ENCODE measurements around the gene PLEKHM3. TPM values are rescaled to one million over a fixed set of nuclear protein-coding genes. Genes with fewer than 3 reads are reported as not detected.
"Not testable (repeated sequence)": the region's sequence is repeated elsewhere in the genome, so short reads cannot be mapped to it uniquely, and the experiment has no call there.

The PLEKHM3 gene
- total RNA-seq, 1 donor: 13.8 TPM

GRCh38 chr2:207952564-207953345, 72.6 kb downstream of the PLEKHM3 start:
- no peak for TF ChIP-seq CTCF (IDR thresholded peaks at IDR 0.05; ENCODE audit: insufficient read depth, low read depth, low read length)
- DNase-seq (ENCODE audit: low read depth): no peak
- H3K4me3 ChIP-seq (ENCODE audit: low read depth, low read length): no peak overlapping the region

DNA sequence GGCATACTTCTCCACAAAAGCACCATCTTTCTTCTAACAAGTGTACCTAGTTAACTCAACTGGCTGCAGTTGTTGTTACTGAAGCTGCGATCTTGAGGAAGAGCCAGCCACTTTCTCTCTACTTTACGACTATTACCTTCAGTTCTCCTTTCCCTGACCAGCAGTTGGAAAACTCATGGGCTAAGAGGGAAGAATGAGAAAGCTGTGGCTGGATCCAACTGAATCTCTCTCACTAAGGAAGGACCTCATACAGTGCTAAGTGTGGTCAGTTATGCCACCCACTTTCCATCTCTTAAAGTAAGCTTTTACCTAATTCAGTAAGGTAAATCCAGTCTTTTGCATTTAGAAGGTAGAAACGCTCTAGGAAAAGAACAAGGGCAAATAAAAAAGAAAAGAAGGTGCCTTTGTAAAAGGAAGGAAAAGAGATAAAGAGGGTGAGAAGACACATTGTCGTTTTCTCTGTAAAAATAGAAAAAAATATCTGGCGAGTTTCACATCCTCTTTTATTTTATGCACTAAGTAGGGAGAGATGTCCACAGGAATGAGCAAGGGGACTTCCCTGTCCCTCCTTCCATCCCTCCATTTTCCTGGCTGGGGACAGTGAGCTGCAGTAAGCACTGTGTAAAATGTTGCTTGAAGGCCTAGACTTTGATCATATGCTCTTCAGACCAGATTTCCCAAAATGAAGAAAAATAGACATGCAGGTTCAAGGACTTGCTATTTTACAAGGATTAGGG, 73.4 kb downstream of the PLEKHM3 start:
- H3K4me3 ChIP-seq (ENCODE audit: low read depth, low read length): no peak overlapping the region
- DNase-seq (ENCODE audit: low read depth): no peak
- TF ChIP-seq CTCF (IDR thresholded peaks at IDR 0.05; ENCODE audit: insufficient read depth, low read depth, low read length): no peak

DNA sequence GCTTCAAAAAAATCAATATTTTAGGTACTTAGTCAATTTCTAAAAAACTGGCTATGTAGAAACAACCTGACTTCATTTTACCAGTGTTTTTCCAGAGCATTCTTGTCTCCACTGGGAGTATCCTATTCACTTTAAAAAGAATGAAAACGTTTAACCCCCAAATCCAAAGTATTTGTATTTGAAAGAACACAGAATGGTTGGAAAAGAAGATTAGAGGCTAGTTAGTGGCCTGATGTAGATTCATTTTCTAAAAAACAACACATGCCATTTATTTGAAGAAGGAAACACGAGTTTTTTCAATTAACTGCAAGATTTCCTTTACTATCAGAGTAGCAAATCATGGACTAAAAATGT, 74.6 kb downstream of the PLEKHM3 start:
- TF ChIP-seq CTCF (IDR thresholded peaks at IDR 0.05; ENCODE audit: insufficient read depth, low read depth, low read length): no peak
- DNase-seq (ENCODE audit: low read depth): no peak

DNA sequence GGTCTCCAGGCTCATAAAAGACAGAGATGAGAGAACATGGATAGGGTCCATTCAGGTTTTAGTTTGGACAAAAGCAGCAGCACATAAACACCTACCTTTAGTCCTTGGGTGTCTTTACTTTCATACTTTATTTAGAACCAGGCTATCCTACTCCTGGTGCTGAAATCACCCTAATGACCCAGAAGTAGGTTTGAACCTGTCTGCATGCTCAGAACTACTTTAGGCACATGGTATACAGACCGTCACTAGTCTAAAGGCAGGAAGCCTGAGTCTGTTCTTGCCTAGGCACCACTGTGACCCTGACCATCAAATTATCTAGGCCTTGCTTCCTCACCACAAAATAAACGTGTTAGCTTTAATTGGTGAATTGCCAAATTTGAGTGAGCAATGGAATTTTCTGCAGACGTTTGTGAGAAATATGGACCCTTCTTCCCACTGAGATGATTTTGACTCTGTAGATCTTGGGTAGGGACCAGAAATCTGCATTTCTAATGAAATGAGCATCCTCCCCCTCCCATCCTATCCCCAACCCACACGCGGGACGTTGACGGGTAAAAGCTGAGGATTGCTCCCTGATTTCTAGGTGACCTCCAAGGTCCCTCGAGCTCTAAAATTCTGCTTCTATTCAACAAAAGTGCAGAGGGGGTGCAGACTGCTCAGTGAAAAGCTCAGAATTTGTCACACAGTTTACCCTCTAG, 75.1 kb downstream of the PLEKHM3 start:
- H3K4me3 ChIP-seq (ENCODE audit: low read depth, low read length): no peak overlapping the region
- TF ChIP-seq CTCF (IDR thresholded peaks at IDR 0.05; ENCODE audit: insufficient read depth, low read depth, low read length): no peak
- DNase-seq (ENCODE audit: low read depth): no peak

More for the DNA sequence above, 74.6 kb downstream of the PLEKHM3 start:
- H3K4me3 ChIP-seq (ENCODE audit: low read depth, low read length): no peak overlapping the region

DNA sequence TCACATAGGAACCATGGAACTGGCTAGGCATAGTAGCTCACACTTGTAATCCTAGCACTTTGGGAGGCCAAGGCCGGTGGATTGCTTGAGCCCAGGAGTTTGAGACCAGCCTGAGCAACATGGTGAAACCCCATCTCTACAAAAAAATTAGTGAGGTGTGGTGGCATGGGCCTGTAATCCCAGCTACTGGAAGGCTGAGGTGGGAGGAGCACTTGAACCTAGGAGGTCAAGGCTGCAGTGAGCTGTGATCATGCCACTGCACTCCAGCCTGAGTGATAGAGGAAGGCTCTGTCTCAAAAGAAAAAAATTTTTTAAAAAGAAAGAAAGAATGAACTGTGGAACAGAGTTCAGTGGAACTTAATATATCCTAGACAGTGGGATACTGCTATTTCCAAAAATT, 76.1 kb downstream of the PLEKHM3 start:
- H3K4me3 ChIP-seq (ENCODE audit: low read depth, low read length): not testable (repeated sequence)

GRCh38 chr2:207944979-207945600, 80.2 kb downstream of the PLEKHM3 start:
- no peak overlapping the region for H3K4me3 ChIP-seq (ENCODE audit: low read depth, low read length)
- no peak for TF ChIP-seq CTCF (IDR thresholded peaks at IDR 0.05; ENCODE audit: insufficient read depth, low read depth, low read length)
- DNase-seq (ENCODE audit: low read depth): no peak

More for the DNA sequence above, 76.1 kb downstream of the PLEKHM3 start:
- DNase-seq (ENCODE audit: low read depth): not testable (repeated sequence)

DNA sequence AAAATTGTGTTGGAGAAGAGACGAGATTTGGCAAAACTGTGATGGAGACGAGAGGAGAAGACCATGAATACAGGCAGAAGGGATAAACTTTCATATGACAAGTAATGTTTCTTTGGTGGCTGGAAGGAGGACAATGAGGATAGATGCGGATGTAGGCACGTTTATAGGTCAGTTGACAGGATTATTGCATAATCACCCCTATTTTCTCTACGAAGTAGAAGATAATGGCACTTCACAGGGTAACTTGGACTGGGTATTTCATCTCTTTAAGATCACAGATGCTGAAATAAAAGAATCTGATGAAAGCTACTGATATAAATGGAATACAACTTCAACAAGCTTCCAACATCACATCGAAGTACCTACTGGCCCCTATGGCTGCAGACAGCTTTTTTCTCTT, 81.0 kb downstream of the PLEKHM3 start:
- no peak for TF ChIP-seq CTCF (IDR thresholded peaks at IDR 0.05; ENCODE audit: insufficient read depth, low read depth, low read length)
- no peak for DNase-seq (ENCODE audit: low read depth)
- H3K4me3 ChIP-seq (ENCODE audit: low read depth, low read length): no peak overlapping the region
